Hematopoietic multipotent progenitor cell treated with erythropoietin and hydrocortisone succinate and interleukin-3 and kit ligand, for 4 days (in vitro differentiated cells): ENCODE data around the gene LSG1.

Source experiments
- DNase-seq: peaks from one replicate; pipeline ENCODE4 v3.0.0-alpha.2; 2015

Gene LSG1

GRCh38 chr3:194671900-194672808, at the start of gene LSG1:
LSG1 (minus strand) TSS chr3:194672191; CDS start chr3:194672162, 29 bp downstream.
- peak; percentile 98 for DNase-seq

GRCh38 chr3:194720048-194720447, 48.1 kb upstream of the LSG1 start:
- DNase-seq: no peak

GRCh38 chr3:194718079-194718478, 46.1 kb upstream of the LSG1 start:
- DNase-seq: no peak

- no peak for DNase-seq
These were observed 43.2 kb upstream of the LSG1 start for GRCh38 chr3:194715022-194715800.

- DNase-seq: no peak
These were observed 42.6 kb upstream of the LSG1 start for GRCh38 chr3:194714564-194714963.

GRCh38 chr3:194714137-194714455, 42.1 kb upstream of the LSG1 start:
- DNase-seq: no peak

- no peak for DNase-seq
These were observed 41.5 kb upstream of the LSG1 start for GRCh38 chr3:194713299-194714136.

GRCh38 chr3:194711913-194712312, 39.9 kb upstream of the LSG1 start:
- peak; percentile 15 for DNase-seq

- DNase-seq: no peak
These were observed 39.3 kb upstream of the LSG1 start for GRCh38 chr3:194711286-194711685.

GRCh38 chr3:194707147-194707540, 35.2 kb upstream of the LSG1 start:
- no peak for DNase-seq

GRCh38 chr3:194705761-194706160, 33.8 kb upstream of the LSG1 start:
- DNase-seq: no peak

- DNase-seq: no peak
These were observed 33.2 kb upstream of the LSG1 start for GRCh38 chr3:194705227-194705626.

GRCh38 chr3:194702545-194702944, 30.6 kb upstream of the LSG1 start:
- no peak for DNase-seq

GRCh38 chr3:194696702-194697101, 24.7 kb upstream of the LSG1 start:
- no peak for DNase-seq

GRCh38 chr3:194691481-194692283, 19.7 kb upstream of the LSG1 start:
- DNase-seq: no peak

- DNase-seq: no peak
These were observed 18.7 kb upstream of the LSG1 start for GRCh38 chr3:194690501-194691372.

- peak; percentile 34 for DNase-seq
These were observed 17.5 kb upstream of the LSG1 start for GRCh38 chr3:194689493-194689944.

GRCh38 chr3:194688946-194689345, 17.0 kb upstream of the LSG1 start:
- DNase-seq: no peak

- peak; percentile 68 for DNase-seq
These were observed 16.3 kb upstream of the LSG1 start for GRCh38 chr3:194688200-194688740.

GRCh38 chr3:194687638-194688199, 15.7 kb upstream of the LSG1 start:
- DNase-seq: peak; percentile 86
